ENCODE data around the gene CDK6. TPM values are rescaled to one million over a fixed set of nuclear protein-coding genes. Genes with fewer than 3 reads are reported as not detected.
A peak's percentile ranks its signal among the peaks of the same experiment; 100 is the strongest.

The CDK6 gene
- total RNA-seq, 4 donors from 2014 or later, result 19.7 to 51.1 (median 33.8) TPM

DNA sequence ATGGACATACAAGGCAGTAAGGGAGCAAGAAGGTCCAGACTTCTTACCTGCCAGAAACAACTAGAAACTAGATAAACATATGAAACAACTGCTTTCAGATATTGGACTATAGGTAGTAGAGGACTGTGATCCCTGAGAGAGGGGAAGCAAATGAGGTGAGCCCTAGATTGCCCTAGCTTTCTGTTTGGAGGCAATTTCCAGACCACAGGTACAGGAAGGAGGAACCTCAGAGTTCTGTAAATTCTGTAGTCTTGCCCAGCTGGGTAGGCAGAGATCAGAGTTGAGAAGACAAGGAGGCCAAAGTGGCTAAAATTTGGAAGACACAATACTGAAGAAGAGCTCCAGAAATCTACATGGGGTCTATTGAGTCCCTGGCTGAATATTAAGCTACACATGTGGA lies 21.0 kb downstream of the CDK6 start:
- no peak for TF ChIP-seq EP300 (IDR thresholded peaks at IDR 0.05)
- TF ChIP-seq POLR2A (IDR thresholded peaks at IDR 0.05), result no peak
- TF ChIP-seq CTCF (IDR thresholded peaks at IDR 0.05), result no peak
- TF ChIP-seq POLR2AphosphoS5 (IDR thresholded peaks at IDR 0.05), result no peak
- Histone ChIP-seq H3K9me3 (peaks cover 0 to 8% (median 0%) of the 10 kb centered on the region in 3 donors), H3K4me1 (peaks cover 0 to 35% (median 0%) of the 10 kb centered on the region in 3 donors), H3K27ac (no peak overlapping the region), H3K4me3 (no peak overlapping the region), H3K27me3 (no peaks in the 10 kb centered on the region), H3K36me3 (no peaks in the 10 kb centered on the region)
- ATAC-seq, result no peak

DNA sequence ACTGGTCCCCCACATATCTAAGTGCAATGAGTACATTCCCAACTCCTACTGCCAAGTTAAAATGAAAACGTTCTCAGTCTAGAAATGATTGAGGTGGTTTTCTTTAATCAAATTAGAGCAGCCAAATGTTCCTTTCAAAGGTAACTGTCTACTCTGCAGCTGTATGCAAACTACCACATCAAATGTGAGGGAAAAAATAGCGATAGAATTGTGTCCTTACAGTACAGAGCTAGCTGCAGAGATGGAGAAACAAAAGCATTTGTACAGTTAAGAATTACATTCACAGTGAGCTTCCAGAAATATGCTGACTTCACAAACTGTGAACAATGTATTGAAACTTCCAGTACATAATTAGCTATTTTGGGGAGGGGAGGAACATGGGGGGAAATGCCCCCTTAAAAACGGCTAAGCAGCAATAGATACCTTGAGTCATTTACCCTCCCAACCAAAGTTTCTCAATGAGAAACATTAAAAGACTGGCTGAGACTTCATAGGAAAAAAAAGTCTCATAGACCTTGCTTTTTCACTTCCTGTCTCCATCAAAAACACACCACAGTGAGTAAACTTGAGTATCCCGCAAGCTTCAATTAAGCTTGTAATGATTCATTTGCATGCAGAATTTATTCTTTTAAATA lies 22.9 kb downstream of the CDK6 start:
- Histone ChIP-seq H3K36me3 (no peaks in the 10 kb centered on the region), H3K9me3 (peaks cover 0 to 8% (median 0%) of the 10 kb centered on the region in 3 donors), H3K4me3 (no peak overlapping the region), H3K27ac (no peak overlapping the region), H3K4me1 (peaks cover 6 to 50% (median 7%) of the 10 kb centered on the region in 3 donors), H3K27me3 (no peaks in the 10 kb centered on the region)
- no peak for ATAC-seq
- 24 to 37% methylated on average over 4 of the region's 4 CpGs for WGBS, 2 donors (ENCODE audit: low coverage in 1 of 2)
- TF ChIP-seq CTCF (IDR thresholded peaks at IDR 0.05) (no peak), EP300 (IDR thresholded peaks at IDR 0.05) (no peak), POLR2A (IDR thresholded peaks at IDR 0.05) (no peak), POLR2AphosphoS5 (IDR thresholded peaks at IDR 0.05) (no peak)

DNA sequence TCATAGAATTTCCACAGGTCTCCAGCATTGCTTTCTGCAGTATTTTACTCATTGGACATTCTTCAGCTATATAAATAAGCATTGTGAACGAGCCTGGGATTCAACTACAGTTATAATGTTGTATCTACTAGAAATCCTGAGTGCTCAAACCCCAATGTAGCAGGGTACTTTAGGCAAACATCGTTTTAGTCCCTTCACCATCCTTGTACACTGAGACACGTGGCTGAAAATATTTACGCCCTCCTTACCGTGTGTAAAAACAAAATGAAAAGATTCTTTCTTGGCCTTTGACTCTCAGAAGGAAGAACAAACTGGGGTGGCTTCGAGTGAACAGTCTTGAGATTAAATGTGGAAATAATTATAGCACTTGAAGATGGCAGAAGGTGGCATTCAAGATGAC lies 25.2 kb downstream of the CDK6 start:
- no peaks in the 10 kb centered on the region for H3K27me3 ChIP-seq
- H3K27ac ChIP-seq, result no peak overlapping the region
- H3K4me3 ChIP-seq, result no peak overlapping the region
- H3K36me3 ChIP-seq, result no peaks in the 10 kb centered on the region
- no peak for ATAC-seq
- WGBS, 2 donors (ENCODE audit: low coverage in 1 of 2), result 70 to 85% methylated on average over 6 of the region's 6 CpGs
- H3K4me1 ChIP-seq, result peaks cover 6 to 42% (median 12%) of the 10 kb centered on the region in 3 donors
- peaks cover 0 to 7% (median 0%) of the 10 kb centered on the region in 3 donors for H3K9me3 ChIP-seq
- no peak for TF ChIP-seq POLR2AphosphoS5 (IDR thresholded peaks at IDR 0.05)
- no peak for TF ChIP-seq EP300 (IDR thresholded peaks at IDR 0.05)
- no peak for TF ChIP-seq POLR2A (IDR thresholded peaks at IDR 0.05)
- no peak for TF ChIP-seq CTCF (IDR thresholded peaks at IDR 0.05)

- 31 to 43% methylated on average over 9 to 10 of the region's 10 CpGs for WGBS, 2 donors (ENCODE audit: low coverage in 1 of 2)
- Histone ChIP-seq H3K4me3 (peak overlapping the region in 1 of 2 donors; percentile 7), H3K4me1 (peaks cover 6 to 42% (median 12%) of the 10 kb centered on the region in 3 donors), H3K9me3 (no peaks in the 10 kb centered on the region), H3K27me3 (no peaks in the 10 kb centered on the region), H3K36me3 (no peaks in the 10 kb centered on the region), H3K27ac (peak overlapping the region in 3 of 4 donors; percentile 44 to 59 (median 50))
- peak; percentile 88 for TF ChIP-seq POLR2AphosphoS5 (IDR thresholded peaks at IDR 0.05)
- no peak for TF ChIP-seq POLR2A (IDR thresholded peaks at IDR 0.05)
- peak; percentile 85 for ATAC-seq
These were observed 26.4 kb downstream of the CDK6 start for GRCh38 chr7:92809760-92810573.

DNA sequence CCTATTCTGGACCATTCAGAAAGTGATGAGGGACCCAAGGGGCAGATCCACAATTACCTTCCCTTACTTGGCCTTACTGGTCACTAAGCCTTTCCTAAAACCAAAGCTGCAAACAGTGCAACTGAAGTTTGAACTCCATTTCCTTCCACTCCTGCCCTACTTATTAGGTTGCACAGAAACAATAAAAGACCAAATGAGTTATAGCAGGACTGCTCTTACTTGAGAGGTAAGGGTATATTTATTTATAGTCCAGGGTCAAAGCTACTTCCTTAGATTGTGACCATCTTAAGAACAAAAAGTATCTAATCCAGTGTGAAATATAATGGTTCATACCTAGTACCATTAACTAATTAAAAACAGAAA lies 27.0 kb downstream of the CDK6 start:
- H3K36me3 ChIP-seq, result no peaks in the 10 kb centered on the region
- H3K9me3 ChIP-seq, result no peaks in the 10 kb centered on the region
- TF ChIP-seq EP300 (IDR thresholded peaks at IDR 0.05) (no peak), CTCF (IDR thresholded peaks at IDR 0.05) (no peak), POLR2AphosphoS5 (IDR thresholded peaks at IDR 0.05) (no peak), POLR2A (IDR thresholded peaks at IDR 0.05) (no peak)
- ATAC-seq, result peak; percentile 14
- H3K4me1 ChIP-seq, result peaks cover 6 to 42% (median 12%) of the 10 kb centered on the region in 3 donors
- peak overlapping the region; percentile 44 to 65 (median 54) for H3K27ac ChIP-seq
- peak overlapping the region in 1 of 2 donors; percentile 7 for H3K4me3 ChIP-seq
- no peaks in the 10 kb centered on the region for H3K27me3 ChIP-seq

Data from gastroesophageal sphincter (tissue), 4 donors.